ENCODE data around the gene SEC24A.
"Not testable (repeated sequence)": the region's sequence is repeated elsewhere in the genome, so short reads cannot be mapped to it uniquely, and the experiment has no call there.

The SEC24A gene

GRCh38 chr5:134758176-134758503, 109.6 kb downstream of the SEC24A start:
- H3K4me3 ChIP-seq (ENCODE audit: low read length) = peak overlapping the region; percentile 96
- TF ChIP-seq CTCF (conservative IDR thresholded peaks at IDR 0.05; ENCODE audit: low read length) = no peak
- DNase-seq (ENCODE audit: low read depth) = no peak

DNA sequence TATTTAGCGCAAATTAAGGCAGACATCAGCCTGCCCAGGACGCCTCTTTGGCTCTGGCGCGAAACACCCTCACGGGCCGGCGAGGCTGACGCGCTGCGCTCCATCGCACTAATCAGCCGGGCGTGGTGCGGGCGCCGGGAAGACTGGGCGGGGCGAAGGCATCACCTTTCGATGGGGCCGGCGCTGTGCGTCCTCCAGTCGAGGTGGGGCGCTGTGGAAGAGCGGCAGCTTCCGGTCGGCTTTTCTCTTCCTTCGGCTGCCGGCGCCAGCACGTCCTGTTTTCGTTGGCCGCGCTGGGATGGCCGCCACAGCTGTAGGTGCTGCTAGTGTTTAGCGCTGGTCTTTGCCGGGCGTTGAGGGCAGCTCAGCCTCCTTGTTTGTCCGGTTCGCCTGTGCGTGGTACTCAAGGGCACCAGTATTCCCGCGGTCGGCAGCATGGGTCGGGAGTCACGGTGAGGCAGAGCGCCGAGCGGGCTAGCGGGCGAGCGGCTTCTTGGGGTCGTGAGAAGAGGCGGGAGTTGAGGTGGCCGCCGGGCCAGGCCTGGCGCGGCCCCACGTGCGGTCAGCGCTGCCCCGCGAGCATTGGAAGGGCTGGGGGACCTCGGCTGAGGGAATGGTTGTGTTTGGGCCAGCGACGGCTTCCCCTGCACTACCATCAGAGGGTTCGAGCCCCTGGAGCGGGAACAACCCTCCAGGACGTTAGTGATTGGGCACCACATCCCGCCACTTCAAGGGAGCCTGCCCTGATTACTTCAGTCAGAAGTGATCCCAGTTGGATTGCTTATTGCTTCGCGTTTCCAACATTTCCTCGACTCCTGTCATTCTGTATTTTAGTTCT, 110.1 kb downstream of the SEC24A start, which contains the start of gene DDX46:
Gene DDX46 (plus strand): TSS at position 276 of the 838 bp plus-strand sequence. CDS start 160 bp downstream, at position 436.
- peak; percentile 87 for DNase-seq (ENCODE audit: low read depth)
- H3K4me3 ChIP-seq (ENCODE audit: low read length) = peak within 1 kb of the TSS; percentile 96
- TF ChIP-seq CTCF (conservative IDR thresholded peaks at IDR 0.05; ENCODE audit: low read length) = peak; percentile 66

- not testable (repeated sequence) for DNase-seq (ENCODE audit: low read depth); H3K4me3 ChIP-seq (ENCODE audit: low read length)
Observed at GRCh38 chr5:134767528-134768291, 119.1 kb downstream of the SEC24A start.

- no peak for TF ChIP-seq CTCF (conservative IDR thresholded peaks at IDR 0.05; ENCODE audit: low read length)
- peak; percentile 65 for DNase-seq (ENCODE audit: low read depth)
- H3K4me3 ChIP-seq (ENCODE audit: low read length) = no peak overlapping the region
Observed at GRCh38 chr5:134769206-134769605, 120.6 kb downstream of the SEC24A start.

GRCh38 chr5:134772461-134773125, 124.0 kb downstream of the SEC24A start:
- H3K4me3 ChIP-seq (ENCODE audit: low read length) = no peak overlapping the region
- no peak for DNase-seq (ENCODE audit: low read depth)

GRCh38 chr5:134777366-134777765, 128.8 kb downstream of the SEC24A start:
- TF ChIP-seq CTCF (conservative IDR thresholded peaks at IDR 0.05; ENCODE audit: low read length) = no peak
- no peak for DNase-seq (ENCODE audit: low read depth)
- H3K4me3 ChIP-seq (ENCODE audit: low read length) = no peak overlapping the region

More at GRCh38 chr5:134772461-134773125, 124.0 kb downstream of the SEC24A start:
- TF ChIP-seq CTCF (conservative IDR thresholded peaks at IDR 0.05; ENCODE audit: low read length) = no peak
